C4-2B (cell line): ENCODE data around the gene OCA2.

Experiments used
- ZFX ChIP-seq: fragments of 450-650 bp; IDR thresholded peaks from 2 replicates; pipeline ENCODE4 v1.6.1; 2017
- TF ChIP-seq, protein P1 (sequence below): fragments of 450-650 bp; conservative IDR thresholded peaks from 2 replicates; pipeline ENCODE4 v1.5.1; 2017; ENCODE audit warnings: mild to moderate bottlenecking

DNA sequence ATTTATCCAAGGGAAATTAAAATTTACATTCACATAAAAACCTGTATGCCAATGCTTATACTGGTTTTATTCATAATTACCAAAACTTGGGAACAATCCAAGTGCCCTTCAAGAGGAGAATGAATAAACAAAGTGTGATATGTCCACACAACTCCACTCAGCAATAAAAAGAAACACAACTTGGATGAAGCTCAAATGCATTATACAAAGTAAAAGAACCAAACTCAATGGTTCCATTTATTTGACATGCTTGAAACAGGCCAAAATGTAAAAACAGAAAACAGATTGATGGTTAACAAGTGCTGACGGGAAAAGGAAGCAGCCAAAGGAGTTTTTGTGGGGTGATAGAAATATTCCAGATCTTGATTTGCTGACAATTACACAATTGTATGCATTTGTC is 23.5 kb downstream of the OCA2 start:
- TF ChIP-seq, protein P1, sequence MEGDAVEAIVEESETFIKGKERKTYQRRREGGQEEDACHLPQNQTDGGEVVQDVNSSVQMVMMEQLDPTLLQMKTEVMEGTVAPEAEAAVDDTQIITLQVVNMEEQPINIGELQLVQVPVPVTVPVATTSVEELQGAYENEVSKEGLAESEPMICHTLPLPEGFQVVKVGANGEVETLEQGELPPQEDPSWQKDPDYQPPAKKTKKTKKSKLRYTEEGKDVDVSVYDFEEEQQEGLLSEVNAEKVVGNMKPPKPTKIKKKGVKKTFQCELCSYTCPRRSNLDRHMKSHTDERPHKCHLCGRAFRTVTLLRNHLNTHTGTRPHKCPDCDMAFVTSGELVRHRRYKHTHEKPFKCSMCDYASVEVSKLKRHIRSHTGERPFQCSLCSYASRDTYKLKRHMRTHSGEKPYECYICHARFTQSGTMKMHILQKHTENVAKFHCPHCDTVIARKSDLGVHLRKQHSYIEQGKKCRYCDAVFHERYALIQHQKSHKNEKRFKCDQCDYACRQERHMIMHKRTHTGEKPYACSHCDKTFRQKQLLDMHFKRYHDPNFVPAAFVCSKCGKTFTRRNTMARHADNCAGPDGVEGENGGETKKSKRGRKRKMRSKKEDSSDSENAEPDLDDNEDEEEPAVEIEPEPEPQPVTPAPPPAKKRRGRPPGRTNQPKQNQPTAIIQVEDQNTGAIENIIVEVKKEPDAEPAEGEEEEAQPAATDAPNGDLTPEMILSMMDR, result no peak
- no peak for TF ChIP-seq ZFX
